GM19467 (cell line): ENCODE data around the gene PDPK1.
A peak's percentile ranks its signal among the peaks of the same experiment; 100 is the strongest.

ENCODE experiments used
- ATAC-seq: cut with Tn5 transposase; IDR thresholded peaks from one replicate; pipeline ENCODE4 v1.9.1; 2021; ENCODE audit warnings: mild to moderate bottlenecking, moderate library complexity; ENCODE audit not compliant: unreplicated experiment

Gene PDPK1

GRCh38 chr16:2505695-2506094, 32.1 kb upstream of the PDPK1 start:
- ATAC-seq: no peak

GRCh38 chr16:2507052-2507659, 30.7 kb upstream of the PDPK1 start:
- peak; percentile 49 for ATAC-seq

GRCh38 chr16:2507665-2508064, 30.2 kb upstream of the PDPK1 start:
- ATAC-seq: peak; percentile 6

- ATAC-seq: no peak
These were observed 29.0 kb upstream of the PDPK1 start for GRCh38 chr16:2508722-2509400.

- ATAC-seq: no peak
These were observed 26.6 kb upstream of the PDPK1 start for GRCh38 chr16:2511128-2511800.

GRCh38 chr16:2511996-2512734, 25.7 kb upstream of the PDPK1 start:
- ATAC-seq: no peak

GRCh38 chr16:2512735-2513404, 25.0 kb upstream of the PDPK1 start:
- ATAC-seq: no peak

GRCh38 chr16:2513405-2514332, 24.2 kb upstream of the PDPK1 start, which contains the start of gene ATP6V0C:
Gene ATP6V0C (plus strand): TSS chr16:2513952. CDS start chr16:2514104, 152 bp downstream.
- ATAC-seq: peak; percentile 60

GRCh38 chr16:2514333-2515179, 23.3 kb upstream of the PDPK1 start:
- ATAC-seq: no peak

GRCh38 chr16:2515180-2515851, 22.5 kb upstream of the PDPK1 start:
- ATAC-seq: no peak

GRCh38 chr16:2516391-2517240, 21.2 kb upstream of the PDPK1 start:
- ATAC-seq: no peak

- no peak for ATAC-seq
These were observed 19.7 kb upstream of the PDPK1 start for GRCh38 chr16:2517954-2518605.

- ATAC-seq: no peak
These were observed 18.8 kb upstream of the PDPK1 start for GRCh38 chr16:2518823-2519710.

- ATAC-seq: no peak
These were observed 18.1 kb upstream of the PDPK1 start for GRCh38 chr16:2519711-2520080.

- ATAC-seq: no peak
These were observed 17.6 kb upstream of the PDPK1 start, which contains the start of gene AMDHD2 for GRCh38 chr16:2520097-2520783. Gene AMDHD2 (plus strand): TSS chr16:2520371. CDS start chr16:2520459, 88 bp downstream.
